ENCODE results near the gene DNAH3.

DNA sequence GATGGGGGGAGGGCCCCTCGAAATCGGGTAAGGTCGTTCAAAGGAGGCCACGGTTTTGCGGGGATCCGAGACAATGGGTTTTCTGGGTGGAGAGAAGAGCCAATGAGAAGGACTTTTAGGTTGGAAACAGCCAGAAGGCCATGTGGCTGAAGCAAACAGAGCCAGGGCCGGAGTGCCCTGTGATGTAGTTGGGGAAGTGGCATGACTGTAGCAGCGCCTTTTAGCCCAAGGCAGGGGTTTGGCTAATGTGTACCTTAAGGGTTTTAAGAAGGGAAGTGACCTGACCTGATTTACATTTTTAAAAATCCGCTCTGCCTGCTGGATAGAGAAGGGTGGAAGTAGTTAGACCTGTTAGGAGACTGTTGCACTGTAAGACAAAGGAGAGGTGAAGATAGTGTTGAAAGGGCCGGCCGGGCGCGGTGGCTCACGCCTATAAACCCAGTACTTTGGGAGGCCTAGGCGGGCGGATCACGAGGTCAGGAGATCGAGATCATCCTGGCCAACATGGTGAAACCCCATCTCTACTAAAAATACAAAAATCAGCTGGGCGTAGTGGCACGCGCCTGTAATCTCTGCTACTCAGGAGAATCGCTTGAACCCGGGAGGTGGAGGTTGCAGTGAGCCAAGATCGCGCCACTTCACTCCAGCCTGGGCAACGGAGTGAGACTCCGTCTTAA, 249.1 kb downstream of the DNAH3 start:
- TF ChIP-seq, protein P1, sequence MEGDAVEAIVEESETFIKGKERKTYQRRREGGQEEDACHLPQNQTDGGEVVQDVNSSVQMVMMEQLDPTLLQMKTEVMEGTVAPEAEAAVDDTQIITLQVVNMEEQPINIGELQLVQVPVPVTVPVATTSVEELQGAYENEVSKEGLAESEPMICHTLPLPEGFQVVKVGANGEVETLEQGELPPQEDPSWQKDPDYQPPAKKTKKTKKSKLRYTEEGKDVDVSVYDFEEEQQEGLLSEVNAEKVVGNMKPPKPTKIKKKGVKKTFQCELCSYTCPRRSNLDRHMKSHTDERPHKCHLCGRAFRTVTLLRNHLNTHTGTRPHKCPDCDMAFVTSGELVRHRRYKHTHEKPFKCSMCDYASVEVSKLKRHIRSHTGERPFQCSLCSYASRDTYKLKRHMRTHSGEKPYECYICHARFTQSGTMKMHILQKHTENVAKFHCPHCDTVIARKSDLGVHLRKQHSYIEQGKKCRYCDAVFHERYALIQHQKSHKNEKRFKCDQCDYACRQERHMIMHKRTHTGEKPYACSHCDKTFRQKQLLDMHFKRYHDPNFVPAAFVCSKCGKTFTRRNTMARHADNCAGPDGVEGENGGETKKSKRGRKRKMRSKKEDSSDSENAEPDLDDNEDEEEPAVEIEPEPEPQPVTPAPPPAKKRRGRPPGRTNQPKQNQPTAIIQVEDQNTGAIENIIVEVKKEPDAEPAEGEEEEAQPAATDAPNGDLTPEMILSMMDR (IDR thresholded peaks at IDR 0.05): no peak
- TF ChIP-seq EP300 (IDR thresholded peaks at IDR 0.05) (no peak), POLR2A (IDR thresholded peaks at IDR 0.05) (peak in 1 of 2 donors; percentile 15)
